ENCODE measurements around the gene TSPAN19. TPM values are rescaled to one million over a fixed set of nuclear protein-coding genes. Genes with fewer than 3 reads are reported as not detected.

Gene TSPAN19
- total RNA-seq, 1 experiment from 2014 or later: not detected

GRCh38 chr12:85016413-85016812 lies 19.7 kb downstream of the TSPAN19 start:
- no peak overlapping the region for H3K27ac ChIP-seq (ENCODE audit: insufficient read length, low read depth, low read length)
- no peaks in the 10 kb centered on the region for H3K23me2 ChIP-seq (ENCODE audit: insufficient read length, low read depth, low read length, poor library complexity, severe bottlenecking)
- Mint-ChIP-seq H3K27me3 (ENCODE audit: low read depth) (no peaks in the 10 kb centered on the region), H3K27ac (no peak overlapping the region), H3K4me1 (peaks cover 0 to 2% of the 10 kb centered on the region in 2 experiments; a peak in 1 of 4 replicates), H3K9me3 (no peaks in the 10 kb centered on the region), H3K36me3 (ENCODE audit: insufficient read depth in 1 of 3, low read depth in 3 of 3) (no peaks in the 10 kb centered on the region), H3K4me3 (no peak overlapping the region)
- no peaks in the 10 kb centered on the region for H3K9me3 ChIP-seq (ENCODE audit: control insufficient read depth, low read depth, low read length)
- no peak overlapping the region for H3K14ac ChIP-seq (ENCODE audit: insufficient read depth, low read length)
- no peak overlapping the region for H3K9ac ChIP-seq (ENCODE audit: extremely low read depth, insufficient read length, low read length)
- no peak overlapping the region for H3K18ac ChIP-seq (ENCODE audit: insufficient read length, low read depth, low read length)
- DNase-seq: no peak
- H3K56ac ChIP-seq (ENCODE audit: insufficient read length, low read depth, low read length): no peak overlapping the region
- H2BK5ac ChIP-seq (ENCODE audit: insufficient read length, low read length): no peak overlapping the region
- no peak overlapping the region for H2BK120ac ChIP-seq (ENCODE audit: low read depth, low read length, poor library complexity, severe bottlenecking)
- no peak overlapping the region for H3K4me2 ChIP-seq (ENCODE audit: insufficient read depth, insufficient read length, low read length)
- no CpG with 5 or more reads among the region's 1 CpG for WGBS (ENCODE audit: extremely low coverage, insufficient read length, low lambda C conversion rate)
- H3K79me2 ChIP-seq (ENCODE audit: insufficient read depth, low read length): no peaks in the 10 kb centered on the region
- H3T11ph ChIP-seq (ENCODE audit: low read length): no peak overlapping the region
- no peak overlapping the region for H2BK12ac ChIP-seq (ENCODE audit: insufficient read length, low read depth, low read length)
- no peak overlapping the region for H2BK20ac ChIP-seq (ENCODE audit: low read depth, low read length, poor library complexity, severe bottlenecking)
- H3K79me1 ChIP-seq (ENCODE audit: insufficient read depth, low read depth, low read length, poor library complexity, severe bottlenecking): no peaks in the 10 kb centered on the region
- H3K23ac ChIP-seq (ENCODE audit: insufficient read length, low read depth, low read length): no peak overlapping the region
- H4K8ac ChIP-seq (replicated peaks; ENCODE audit: insufficient read length, low read depth, low read length): no peak overlapping the region
- H4K91ac ChIP-seq (ENCODE audit: insufficient read length, low read depth, low read length): no peak overlapping the region
- H3K27me3 ChIP-seq (ENCODE audit: insufficient read depth, low read length): no peaks in the 10 kb centered on the region
- H3K4ac ChIP-seq (ENCODE audit: low read depth, low read length): no peak overlapping the region
- H4K20me1 ChIP-seq (ENCODE audit: control insufficient read depth, insufficient read depth, insufficient read length): no peaks in the 10 kb centered on the region
- H3K4me1 ChIP-seq (ENCODE audit: insufficient read depth, low read length): no peaks in the 10 kb centered on the region
- no peak overlapping the region for H2AK5ac ChIP-seq (ENCODE audit: insufficient read length, low read length)
- H4K5ac ChIP-seq (ENCODE audit: insufficient read length, low read depth, low read length): no peak overlapping the region
- no peak for TF ChIP-seq CTCF (conservative IDR thresholded peaks at IDR 0.05)
- H2AFZ ChIP-seq (ENCODE audit: low read length): no peak overlapping the region
- H2BK15ac ChIP-seq (ENCODE audit: low read depth, low read length): no peak overlapping the region; the same call in 1 of the 2 replicates
